Sigmoid colon (tissue), 7 donors: ENCODE results near the gene NDUFS8. TPM values are rescaled to one million over a fixed set of nuclear protein-coding genes. Genes with fewer than 3 reads are reported as not detected.

Source experiments
- DNase-seq: peaks from one replicate; pipeline ENCODE4 v3.0.0-alpha.2; 2019
- H3K27ac ChIP-seq, 4 donors: fragments of 200-600 bp; sonication (generic); one replicate each; pipeline ENCODE4 v1.5.1; 2016 to 2019; ENCODE audit warnings: mild to moderate bottlenecking in 1 of 4
- H3K27me3 ChIP-seq, 3 donors: fragments of 200-600 bp; sonication (generic); one replicate each; pipeline ENCODE4 v1.5.1; 2019; ENCODE audit warnings: mild to moderate bottlenecking in 1 of 3
- H3K36me3 ChIP-seq, 4 donors: fragments of 200-600 bp; sonication (generic); one replicate each; pipeline ENCODE4 v1.5.1; 2016 to 2019
- H3K4me1 ChIP-seq, 4 donors: fragments of 200-600 bp; sonication (generic); one replicate each; pipeline ENCODE4 v1.5.1; 2017 to 2019
- H3K4me3 ChIP-seq, 4 donors: fragments of 200-600 bp; sonication (generic); one replicate each; pipeline ENCODE4 v1.5.1; 2017 to 2019; ENCODE audit warnings: mild to moderate bottlenecking in 2 of 4, moderate library complexity in 1 of 4
- H3K9me3 ChIP-seq, 4 donors: fragments of 200-600 bp in 3 of 4; sonication (generic) in 3 of 4; one replicate each; pipeline versions ENCODE4 v1.5.1 to v1.6.1; 2013 to 2019
- CTCF ChIP-seq, 4 experiments: fragments of 450-650 bp in 3 of 4; fragments of 200-600 bp in 1 of 4; IDR thresholded peaks; one replicate each; pipeline ENCODE4 v1.5.1; 2016 to 2019; ENCODE audit warnings: antibody characterized with exemption in 4 of 4, mild to moderate bottlenecking in 3 of 4, moderate library complexity in 2 of 4
- EP300 ChIP-seq, 4 donors: sonication (generic); formaldehyde crosslinking; IDR thresholded peaks; one replicate each; pipeline ENCODE4 v1.6.1; 2017; ENCODE audit warnings: antibody characterized with exemption in 4 of 4
- POLR2A ChIP-seq, 2 donors: fragments of 450-650 bp; IDR thresholded peaks; one replicate each; pipeline ENCODE4 v1.6.1; 2016; ENCODE audit warnings: antibody characterized with exemption in 2 of 2, mild to moderate bottlenecking in 2 of 2, moderate library complexity in 2 of 2
- POLR2AphosphoS5 ChIP-seq, 4 donors: sonication (generic); formaldehyde crosslinking; IDR thresholded peaks; one replicate each; pipeline ENCODE4 v1.6.1; 2017; ENCODE audit warnings: antibody characterized with exemption in 4 of 4
- WGBS, 2 donors: extraction: QIAGEN DNeasy Blood & Tissue Kit; methylation state at CpG; one replicate each; pipeline ENCODE4 v1.1.7; 2013; 5-methylcytosine and 5-hydroxymethylcytosine counted together
- intact Hi-C: fragments of 100-400 bp; cut with DNase I; formaldehyde crosslinking; loops from one replicate; pipeline ENCODE4 v1.15.1; 2023
- polyA plus RNA-seq, 3 donors: library from polyadenylated mRNA; stranded (reverse); fragments of 200-250 nt; gene quantifications; one replicate each; pipeline ENCODE4 v1.2.3, GENCODE V29; 2013
- total RNA-seq, 4 donors: library from RNA; depleted of rRNA; stranded (reverse); fragments of >200 nt; gene quantifications; one replicate each; pipeline ENCODE4 v1.1.0, GENCODE V29; 2016
- donor health status: healthy with polysubstance abuse.
- donor health status: Bipolar disorder and iron deficiency.
- donor health status: healthy.

Gene NDUFS8
- total and polyA plus RNA-seq, 7 donors, result 149 to 255 (median 174) TPM

- peak overlapping the region; percentile 51 to 93 (median 74) for H3K27ac ChIP-seq
- no peak overlapping the region for H3K4me3 ChIP-seq
- no peaks in the 10 kb centered on the region for H3K9me3 ChIP-seq
- intact Hi-C loops, result no loop called here
- no peaks in the 10 kb centered on the region for H3K27me3 ChIP-seq
- H3K4me1 ChIP-seq, result peaks cover 0 to 67% (median 57%) of the 10 kb centered on the region in 4 donors
- 84 to 86% methylated on average over 16 of the region's 16 CpGs for WGBS, 2 donors
- no peaks in the 10 kb centered on the region for H3K36me3 ChIP-seq
- DNase-seq, result no peak
- TF ChIP-seq EP300 (IDR thresholded peaks at IDR 0.05) (peak in 1 of 4 donors; percentile 11), POLR2AphosphoS5 (IDR thresholded peaks at IDR 0.05) (peak in 2 of 4 donors; percentile 37 to 53), CTCF (IDR thresholded peaks at IDR 0.05) (no peak), POLR2A (IDR thresholded peaks at IDR 0.05) (no peak)
Measured at GRCh38 chr11:68012843-68013610, 17.5 kb upstream of the NDUFS8 start.

- Histone ChIP-seq H3K27ac (peak overlapping the region; percentile 51 to 93 (median 74)), H3K27me3 (no peaks in the 10 kb centered on the region), H3K36me3 (no peaks in the 10 kb centered on the region), H3K4me1 (peaks cover 0 to 67% (median 55%) of the 10 kb centered on the region in 4 donors), H3K9me3 (no peaks in the 10 kb centered on the region), H3K4me3 (no peak overlapping the region)
- no peak for DNase-seq
- 91 to 92% methylated on average over 14 of the region's 14 CpGs for WGBS, 2 donors
- intact Hi-C loops, result no loop called here
- TF ChIP-seq POLR2AphosphoS5 (IDR thresholded peaks at IDR 0.05), result no peak
- TF ChIP-seq EP300 (IDR thresholded peaks at IDR 0.05), result no peak
- no peak for TF ChIP-seq POLR2A (IDR thresholded peaks at IDR 0.05)
- no peak for TF ChIP-seq CTCF (IDR thresholded peaks at IDR 0.05)
Measured at GRCh38 chr11:68013611-68014156, 16.8 kb upstream of the NDUFS8 start.

- TF ChIP-seq EP300 (IDR thresholded peaks at IDR 0.05), result no peak
- TF ChIP-seq POLR2AphosphoS5 (IDR thresholded peaks at IDR 0.05), result peak in 1 of 4 donors; percentile 16
- no peak overlapping the region for H3K4me3 ChIP-seq
- no peaks in the 10 kb centered on the region for H3K27me3 ChIP-seq
- WGBS, 2 donors, result 14 to 43% methylated on average over 16 of the region's 16 CpGs
- no peaks in the 10 kb centered on the region for H3K9me3 ChIP-seq
- no peaks in the 10 kb centered on the region for H3K36me3 ChIP-seq
- intact Hi-C loops, result no loop called here
- peak; percentile 86 for DNase-seq
- peaks cover 0 to 64% (median 53%) of the 10 kb centered on the region in 4 donors for H3K4me1 ChIP-seq
- H3K27ac ChIP-seq, result peak overlapping the region; percentile 52 to 93 (median 74)
Measured at GRCh38 chr11:68014157-68014946, 16.1 kb upstream of the NDUFS8 start.

GRCh38 chr11:68014947-68015447, 15.5 kb upstream of the NDUFS8 start:
- TF ChIP-seq POLR2AphosphoS5 (IDR thresholded peaks at IDR 0.05), result no peak
- TF ChIP-seq EP300 (IDR thresholded peaks at IDR 0.05), result no peak
- no peak for TF ChIP-seq CTCF (IDR thresholded peaks at IDR 0.05)
- TF ChIP-seq POLR2A (IDR thresholded peaks at IDR 0.05), result no peak
- Histone ChIP-seq H3K4me3 (no peak overlapping the region), H3K9me3 (no peaks in the 10 kb centered on the region), H3K4me1 (peaks cover 0 to 58% (median 46%) of the 10 kb centered on the region in 4 donors), H3K27me3 (no peaks in the 10 kb centered on the region), H3K36me3 (no peaks in the 10 kb centered on the region), H3K27ac (peak overlapping the region; percentile 21 to 93 (median 74))
- 87 to 89% methylated on average over 19 of the region's 19 CpGs for WGBS, 2 donors
- intact Hi-C loops, result no loop called here
- DNase-seq, result no peak
